ENCODE data around the gene MT2A.

Gene MT2A

GRCh38 chr16:56584276-56584675 lies 24.1 kb upstream of the MT2A start:
- Histone ChIP-seq H3K4me1 (ENCODE audit: insufficient read depth, low read length) (no peaks in the 10 kb centered on the region; the same call in 1 of the 2 replicates), H3K36me3 (ENCODE audit: insufficient read depth, low read length) (no peaks in the 10 kb centered on the region), H3K9me3 (ENCODE audit: control insufficient read depth, insufficient read depth, low read length) (no peaks in the 10 kb centered on the region), H3K9ac (ENCODE audit: low read depth, low read length) (no peak overlapping the region)

- peak overlapping the region; percentile 56 for H3K9ac ChIP-seq (ENCODE audit: low read depth, low read length)
- H3K4me1 ChIP-seq (ENCODE audit: insufficient read depth, low read length): no peaks in the 10 kb centered on the region; the same call in 1 of the 2 replicates
- no peaks in the 10 kb centered on the region; the same call in 1 of the 2 replicates for H3K9me3 ChIP-seq (ENCODE audit: control insufficient read depth, insufficient read depth, low read length)
- no peaks in the 10 kb centered on the region for H3K36me3 ChIP-seq (ENCODE audit: insufficient read depth, low read length)
Observed at GRCh38 chr16:56588781-56589140, 19.6 kb upstream of the MT2A start.

- Histone ChIP-seq H3K9ac (ENCODE audit: low read depth, low read length) (peak within 1 kb of the TSS; percentile 56), H3K9me3 (ENCODE audit: control insufficient read depth, insufficient read depth, low read length) (no peaks in the 10 kb centered on the region; the same call in 1 of the 2 replicates), H3K36me3 (ENCODE audit: insufficient read depth, low read length) (no peaks in the 10 kb centered on the region), H3K4me1 (ENCODE audit: insufficient read depth, low read length) (no peaks in the 10 kb centered on the region; the same call in 1 of the 2 replicates)
Observed at GRCh38 chr16:56589141-56590039, 19.0 kb upstream of the MT2A start, which contains the start of gene MT3. Gene MT3 (plus strand): TSS chr16:56589528. CDS start chr16:56589591, 63 bp downstream.

- Histone ChIP-seq H3K9me3 (ENCODE audit: control insufficient read depth, insufficient read depth, low read length) (no peaks in the 10 kb centered on the region; the same call in 1 of the 2 replicates), H3K4me1 (ENCODE audit: insufficient read depth, low read length) (no peaks in the 10 kb centered on the region; the same call in 1 of the 2 replicates), H3K9ac (ENCODE audit: low read depth, low read length) (no peak overlapping the region), H3K36me3 (ENCODE audit: insufficient read depth, low read length) (no peaks in the 10 kb centered on the region)
Observed at GRCh38 chr16:56591377-56592060, 16.9 kb upstream of the MT2A start.

GRCh38 chr16:56593573-56594291 lies 14.7 kb upstream of the MT2A start:
- no peaks in the 10 kb centered on the region for H3K36me3 ChIP-seq (ENCODE audit: insufficient read depth, low read length)
- H3K9me3 ChIP-seq (ENCODE audit: control insufficient read depth, insufficient read depth, low read length): no peaks in the 10 kb centered on the region; the same call in 1 of the 2 replicates
- H3K9ac ChIP-seq (ENCODE audit: low read depth, low read length): no peak overlapping the region
- H3K4me1 ChIP-seq (ENCODE audit: insufficient read depth, low read length): no peaks in the 10 kb centered on the region; the same call in 1 of the 2 replicates

- Histone ChIP-seq H3K9ac (ENCODE audit: low read depth, low read length) (no peak overlapping the region), H3K36me3 (ENCODE audit: insufficient read depth, low read length) (no peaks in the 10 kb centered on the region), H3K9me3 (ENCODE audit: control insufficient read depth, insufficient read depth, low read length) (no peaks in the 10 kb centered on the region; the same call in 1 of the 2 replicates), H3K4me1 (ENCODE audit: insufficient read depth, low read length) (no peaks in the 10 kb centered on the region)
Observed at GRCh38 chr16:56594292-56594619, 14.1 kb upstream of the MT2A start.

GRCh38 chr16:56600398-56600999 lies 7.9 kb upstream of the MT2A start:
- Histone ChIP-seq H3K9me3 (ENCODE audit: control insufficient read depth, insufficient read depth, low read length) (no peaks in the 10 kb centered on the region), H3K36me3 (ENCODE audit: insufficient read depth, low read length) (no peaks in the 10 kb centered on the region), H3K9ac (ENCODE audit: low read depth, low read length) (no peak overlapping the region), H3K4me1 (ENCODE audit: insufficient read depth, low read length) (no peaks in the 10 kb centered on the region)

GRCh38 chr16:56601325-56601724 lies 7.1 kb upstream of the MT2A start:
- Histone ChIP-seq H3K36me3 (ENCODE audit: insufficient read depth, low read length) (no peaks in the 10 kb centered on the region), H3K9ac (ENCODE audit: low read depth, low read length) (no peak overlapping the region)

GRCh38 chr16:56603589-56603988 lies 4.8 kb upstream of the MT2A start:
- no peaks in the 10 kb centered on the region for H3K9me3 ChIP-seq (ENCODE audit: control insufficient read depth, insufficient read depth, low read length)
- no peaks in the 10 kb centered on the region for H3K36me3 ChIP-seq (ENCODE audit: insufficient read depth, low read length)
- no peak overlapping the region for H3K9ac ChIP-seq (ENCODE audit: low read depth, low read length)
- H3K4me1 ChIP-seq (ENCODE audit: insufficient read depth, low read length): peaks cover 16% of the 10 kb centered on the region

More at GRCh38 chr16:56601325-56601724, 7.1 kb upstream of the MT2A start:
- Histone ChIP-seq H3K4me1 (ENCODE audit: insufficient read depth, low read length) (no peaks in the 10 kb centered on the region), H3K9me3 (ENCODE audit: control insufficient read depth, insufficient read depth, low read length) (no peaks in the 10 kb centered on the region)

GRCh38 chr16:56604966-56605365 lies 3.4 kb upstream of the MT2A start:
- Histone ChIP-seq H3K9ac (ENCODE audit: low read depth, low read length) (no peak overlapping the region), H3K36me3 (ENCODE audit: insufficient read depth, low read length) (no peaks in the 10 kb centered on the region), H3K4me1 (ENCODE audit: insufficient read depth, low read length) (peaks cover 23% of the 10 kb centered on the region), H3K9me3 (ENCODE audit: control insufficient read depth, insufficient read depth, low read length) (no peaks in the 10 kb centered on the region)

- Histone ChIP-seq H3K4me1 (ENCODE audit: insufficient read depth, low read length) (peaks cover 28% of the 10 kb centered on the region), H3K9me3 (ENCODE audit: control insufficient read depth, insufficient read depth, low read length) (no peaks in the 10 kb centered on the region), H3K36me3 (ENCODE audit: insufficient read depth, low read length) (no peaks in the 10 kb centered on the region), H3K9ac (ENCODE audit: low read depth, low read length) (no peak overlapping the region)
Observed at GRCh38 chr16:56605475-56605874, 2.9 kb upstream of the MT2A start.

- Histone ChIP-seq H3K36me3 (ENCODE audit: insufficient read depth, low read length) (no peaks in the 10 kb centered on the region), H3K9ac (ENCODE audit: low read depth, low read length) (no peak overlapping the region), H3K9me3 (ENCODE audit: control insufficient read depth, insufficient read depth, low read length) (no peaks in the 10 kb centered on the region), H3K4me1 (ENCODE audit: insufficient read depth, low read length) (peaks cover 30% of the 10 kb centered on the region)
Observed at GRCh38 chr16:56606071-56606475, 2.3 kb upstream of the MT2A start.

- H3K9me3 ChIP-seq (ENCODE audit: control insufficient read depth, insufficient read depth, low read length): no peaks in the 10 kb centered on the region
- no peaks in the 10 kb centered on the region for H3K36me3 ChIP-seq (ENCODE audit: insufficient read depth, low read length)
- H3K4me1 ChIP-seq (ENCODE audit: insufficient read depth, low read length): peaks cover 30% of the 10 kb centered on the region
- no peak overlapping the region for H3K9ac ChIP-seq (ENCODE audit: low read depth, low read length)
Observed at GRCh38 chr16:56606476-56607108, 1.8 kb upstream of the MT2A start.

All from ES-I3 (cell line).